Fibroblast of skin of abdomen (primary cell): ENCODE data around the gene GPC6.

Experiments
- DNase-seq: peaks from one replicate; pipeline ENCODE4 v3.0.0-alpha.2; 2013

The GPC6 gene

GRCh38 chr13:93511011-93511410, 284.4 kb downstream of the GPC6 start:
- DNase-seq = no peak

GRCh38 chr13:93515267-93515666, 288.7 kb downstream of the GPC6 start:
- no peak for DNase-seq

GRCh38 chr13:93517658-93518057, 291.1 kb downstream of the GPC6 start:
- no peak for DNase-seq

- DNase-seq = no peak
These were observed 294.7 kb downstream of the GPC6 start for GRCh38 chr13:93521307-93521706.

GRCh38 chr13:93522501-93522900, 295.9 kb downstream of the GPC6 start:
- DNase-seq = peak; percentile 64

- no peak for DNase-seq
These were observed 298.5 kb downstream of the GPC6 start for GRCh38 chr13:93525087-93525486.

- no peak for DNase-seq
These were observed 301.2 kb downstream of the GPC6 start for GRCh38 chr13:93527748-93528297.

- DNase-seq = no peak
These were observed 303.4 kb downstream of the GPC6 start for GRCh38 chr13:93529961-93530360.

GRCh38 chr13:93534181-93534700, 307.6 kb downstream of the GPC6 start:
- no peak for DNase-seq

GRCh38 chr13:93535251-93535650, 308.6 kb downstream of the GPC6 start:
- DNase-seq = peak; percentile 62

GRCh38 chr13:93539914-93540313, 313.3 kb downstream of the GPC6 start:
- no peak for DNase-seq

GRCh38 chr13:93547886-93548285, 321.3 kb downstream of the GPC6 start:
- DNase-seq = peak; percentile 13

GRCh38 chr13:93549326-93550005, 322.9 kb downstream of the GPC6 start:
- DNase-seq = no peak

GRCh38 chr13:93550236-93550635, 323.6 kb downstream of the GPC6 start:
- DNase-seq = no peak

GRCh38 chr13:93552596-93552995, 326.0 kb downstream of the GPC6 start:
- no peak for DNase-seq

GRCh38 chr13:93554514-93554913, 327.9 kb downstream of the GPC6 start:
- DNase-seq = no peak

- DNase-seq = no peak
These were observed 332.0 kb downstream of the GPC6 start for GRCh38 chr13:93558637-93559036.

- DNase-seq = peak; percentile 76
These were observed 333.1 kb downstream of the GPC6 start for GRCh38 chr13:93559718-93560117.

GRCh38 chr13:93561576-93562225, 335.1 kb downstream of the GPC6 start:
- no peak for DNase-seq

- no peak for DNase-seq
These were observed 336.1 kb downstream of the GPC6 start for GRCh38 chr13:93562676-93563075.

GRCh38 chr13:93577105-93577504, 350.5 kb downstream of the GPC6 start:
- DNase-seq = no peak

- no peak for DNase-seq
These were observed 363.2 kb downstream of the GPC6 start for GRCh38 chr13:93589788-93590187.

GRCh38 chr13:93603043-93603442, 376.4 kb downstream of the GPC6 start:
- DNase-seq = peak; percentile 89

GRCh38 chr13:93614776-93615175, 388.2 kb downstream of the GPC6 start:
- no peak for DNase-seq
